ENCODE data around the gene ZBED2. TPM values are rescaled to one million over a fixed set of nuclear protein-coding genes. Genes with fewer than 3 reads are reported as not detected.

The ZBED2 gene
- polyA plus RNA-seq, 1 donor (not counting 4 experiments of a cell fraction or from before 2014, with no cell fraction given): 120 TPM

DNA sequence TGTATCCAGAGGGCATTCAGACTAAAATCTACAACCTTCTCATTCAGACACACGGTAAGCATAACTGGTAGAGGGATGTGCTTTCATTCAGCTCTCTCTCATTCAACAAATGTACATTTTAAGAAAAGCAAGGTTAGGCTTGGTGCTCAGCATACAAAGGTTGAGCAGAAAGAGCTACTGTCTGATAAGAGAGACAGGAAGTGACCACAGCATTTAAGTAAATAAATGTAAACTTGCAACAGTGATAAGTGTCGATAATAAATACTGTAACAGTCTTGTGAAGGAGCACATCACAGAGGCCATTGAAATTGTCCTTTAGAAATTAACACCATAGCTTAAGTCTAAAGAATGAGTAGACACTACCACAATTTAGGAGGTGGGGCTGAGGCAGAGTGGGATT lies 49.8 kb downstream of the ZBED2 start:
- H3K9me1 ChIP-seq (ENCODE audit: control insufficient read depth, extremely low read depth, insufficient read depth, low read length): no peaks in the 10 kb centered on the region
- DNase-seq (ENCODE audit: low read depth, low spot score) (no peak), FAIRE-seq (no peak)
- H3K27ac ChIP-seq (ENCODE audit: control insufficient read depth, insufficient read depth, low read length): no peak overlapping the region
- H4K20me1 ChIP-seq (ENCODE audit: control insufficient read depth, extremely low read depth, insufficient read depth, low read length): no peaks in the 10 kb centered on the region
- H2AFZ ChIP-seq (ENCODE audit: control insufficient read depth, low read length): no peak overlapping the region
- no peaks in the 10 kb centered on the region for H3K4me1 ChIP-seq (ENCODE audit: control insufficient read depth, extremely low read depth, insufficient read depth, low read length)
- TF ChIP-seq EZH2 (IDR thresholded peaks at IDR 0.05; ENCODE audit: low read length): no peak
- TF ChIP-seq, protein P1, sequence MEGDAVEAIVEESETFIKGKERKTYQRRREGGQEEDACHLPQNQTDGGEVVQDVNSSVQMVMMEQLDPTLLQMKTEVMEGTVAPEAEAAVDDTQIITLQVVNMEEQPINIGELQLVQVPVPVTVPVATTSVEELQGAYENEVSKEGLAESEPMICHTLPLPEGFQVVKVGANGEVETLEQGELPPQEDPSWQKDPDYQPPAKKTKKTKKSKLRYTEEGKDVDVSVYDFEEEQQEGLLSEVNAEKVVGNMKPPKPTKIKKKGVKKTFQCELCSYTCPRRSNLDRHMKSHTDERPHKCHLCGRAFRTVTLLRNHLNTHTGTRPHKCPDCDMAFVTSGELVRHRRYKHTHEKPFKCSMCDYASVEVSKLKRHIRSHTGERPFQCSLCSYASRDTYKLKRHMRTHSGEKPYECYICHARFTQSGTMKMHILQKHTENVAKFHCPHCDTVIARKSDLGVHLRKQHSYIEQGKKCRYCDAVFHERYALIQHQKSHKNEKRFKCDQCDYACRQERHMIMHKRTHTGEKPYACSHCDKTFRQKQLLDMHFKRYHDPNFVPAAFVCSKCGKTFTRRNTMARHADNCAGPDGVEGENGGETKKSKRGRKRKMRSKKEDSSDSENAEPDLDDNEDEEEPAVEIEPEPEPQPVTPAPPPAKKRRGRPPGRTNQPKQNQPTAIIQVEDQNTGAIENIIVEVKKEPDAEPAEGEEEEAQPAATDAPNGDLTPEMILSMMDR (optimal IDR thresholded peaks at IDR 0.05 in 1 of 3, IDR thresholded peaks at IDR 0.05 in 1 of 3, conservative IDR thresholded peaks at IDR 0.05 in 1 of 3; ENCODE audit: extremely low read depth in 1 of 3, insufficient read depth in 2 of 3, low read length in 3 of 3): no peak
- no peaks in the 10 kb centered on the region for H3K36me3 ChIP-seq (ENCODE audit: control insufficient read depth in 2 of 2, extremely low read depth in 1 of 2, insufficient read depth in 2 of 2, low read length in 2 of 2)
- no peak overlapping the region for H3K9ac ChIP-seq (ENCODE audit: control insufficient read depth, extremely low read depth, insufficient read depth, low read length)
- no peaks in the 10 kb centered on the region for H3K27me3 ChIP-seq (ENCODE audit: control insufficient read depth, extremely low read depth, insufficient read depth, low read length)
- H3K4me2 ChIP-seq (ENCODE audit: control insufficient read depth, extremely low read depth, insufficient read depth, low read depth, low read length): no peak overlapping the region
- no peak overlapping the region for H3K4me3 ChIP-seq (ENCODE audit: control insufficient read depth in 2 of 3, extremely low read depth in 1 of 3, insufficient read depth in 2 of 3, low read depth in 1 of 3, low read length in 3 of 3)
- H3K79me2 ChIP-seq (ENCODE audit: control insufficient read depth, insufficient read depth, low read length): no peaks in the 10 kb centered on the region
- H3K9me3 ChIP-seq (ENCODE audit: control insufficient read depth, low read depth, low read length): no peaks in the 10 kb centered on the region
- dilution Hi-C loops (cut with MboI; ENCODE audit: extremely low pct_ligation_motif_present, low sequenced_read_pairs): no loop called here

Other genes starting within 250 kb of the ZBED2 start
- gene CD96, start 53.1 kb downstream of the ZBED2 start, polyA plus RNA-seq: 0.08 to 0.14 TPM (median 0.13 TPM) in 3 replicates
- gene PLCXD2, start 79.3 kb upstream of the ZBED2 start, polyA plus RNA-seq: 5.9 to 10.9 TPM (median 9.8 TPM) in 3 replicates

Data from keratinocyte (primary cell).